H9 (cell line): ENCODE results near the gene ESPNL. TPM values are rescaled to one million over a fixed set of nuclear protein-coding genes. Genes with fewer than 3 reads are reported as not detected.

ENCODE experiments used
- DNase-seq: peaks from one replicate; pipeline ENCODE4 v3.0.0-alpha.2; 2017
- H2AFZ ChIP-seq: one replicate; pipeline ENCODE4 v1.6.1; 2013; ENCODE audit warnings: mild to moderate bottlenecking, low read length, control low read depth, moderate library complexity
- H2AK5ac ChIP-seq: 2 replicates; pipeline ENCODE4 v1.6.1; 2013; ENCODE audit warnings: low read length, control low read depth, mixed read lengths; ENCODE audit not compliant: insufficient read length
- H2BK120ac ChIP-seq: one replicate; pipeline ENCODE4 v1.6.1; 2013; ENCODE audit warnings: low read depth, mild to moderate bottlenecking, low read length, control low read depth, inconsistent platforms; ENCODE audit not compliant: poor library complexity, severe bottlenecking
- H2BK12ac ChIP-seq: 2 replicates; pipeline ENCODE4 v1.6.1; 2013; ENCODE audit warnings: low read length, control low read depth, mixed read lengths, low read depth; ENCODE audit not compliant: insufficient read length
- H2BK15ac ChIP-seq: 2 replicates; pipeline ENCODE4 v1.6.1; 2013; ENCODE audit warnings: low read depth, low read length, control low read depth
- H2BK20ac ChIP-seq: one replicate; pipeline ENCODE4 v1.6.1; 2013; ENCODE audit warnings: low read depth, mild to moderate bottlenecking, low read length, control low read depth, inconsistent platforms; ENCODE audit not compliant: poor library complexity, severe bottlenecking
- H2BK5ac ChIP-seq: 2 replicates; pipeline ENCODE4 v1.6.1; 2013; ENCODE audit warnings: low read length, control low read depth, mixed read lengths; ENCODE audit not compliant: insufficient read length
- H3K14ac ChIP-seq: 2 replicates; pipeline ENCODE4 v1.6.1; 2013; ENCODE audit warnings: low read length, control low read depth; ENCODE audit not compliant: insufficient read depth
- H3K18ac ChIP-seq: 2 replicates; pipeline ENCODE4 v1.6.1; 2013; ENCODE audit warnings: low read depth, mild to moderate bottlenecking, mixed read lengths, low read length, control low read depth; ENCODE audit not compliant: insufficient read length
- H3K23ac ChIP-seq: 2 replicates; pipeline ENCODE4 v1.6.1; 2013; ENCODE audit warnings: low read length, control low read depth, mixed read lengths, low read depth; ENCODE audit not compliant: insufficient read length
- H3K23me2 ChIP-seq: 2 replicates; pipeline ENCODE4 v1.6.1; 2013; ENCODE audit warnings: low read depth, mild to moderate bottlenecking, mixed read lengths, low read length, control low read depth; ENCODE audit not compliant: insufficient read length, poor library complexity, severe bottlenecking
- H3K27ac ChIP-seq: 2 replicates; pipeline ENCODE4 v1.5.1; 2013; ENCODE audit warnings: low read length, control low read depth, mixed read lengths, low read depth; ENCODE audit not compliant: insufficient read length
- H3K27me3 ChIP-seq: 2 replicates; pipeline ENCODE4 v1.6.1; 2013; ENCODE audit warnings: low read length, control low read depth, inconsistent platforms; ENCODE audit not compliant: insufficient read depth
- H3K4ac ChIP-seq: 2 replicates; pipeline ENCODE4 v1.6.1; 2013; ENCODE audit warnings: low read depth, mild to moderate bottlenecking, control low read depth, inconsistent platforms, low read length, moderate library complexity
- H3K4me1 ChIP-seq: 2 replicates; pipeline ENCODE4 v1.6.1; 2013; ENCODE audit warnings: low read length, control low read depth, inconsistent platforms; ENCODE audit not compliant: insufficient read depth
- H3K4me2 ChIP-seq: 2 replicates; pipeline ENCODE4 v1.6.1; 2013; ENCODE audit warnings: low read length, control low read depth, mixed read lengths; ENCODE audit not compliant: insufficient read length, insufficient read depth
- H3K56ac ChIP-seq: 2 replicates; pipeline ENCODE4 v1.6.1; 2013; ENCODE audit warnings: low read depth, mild to moderate bottlenecking, mixed read lengths, low read length, control low read depth; ENCODE audit not compliant: insufficient read length
- H3K79me1 ChIP-seq: 2 replicates; pipeline ENCODE4 v1.6.1; 2013; ENCODE audit warnings: low read depth, mild to moderate bottlenecking, moderate library complexity, low read length, control low read depth, inconsistent platforms; ENCODE audit not compliant: insufficient read depth, poor library complexity, severe bottlenecking
- H3K79me2 ChIP-seq: 2 replicates; pipeline ENCODE4 v1.6.1; 2013; ENCODE audit warnings: low read length, control low read depth, inconsistent platforms; ENCODE audit not compliant: insufficient read depth
- H3K9ac ChIP-seq: 2 replicates; pipeline ENCODE4 v1.6.1; 2013; ENCODE audit warnings: low read length, control low read depth, mixed read lengths; ENCODE audit not compliant: insufficient read length; ENCODE audit errors: extremely low read depth
- H3K9me3 ChIP-seq: one replicate; pipeline ENCODE4 v1.6.1; 2013; ENCODE audit warnings: low read depth, low read length, inconsistent platforms; ENCODE audit not compliant: control insufficient read depth
- H3T11ph ChIP-seq: one replicate; pipeline ENCODE4 v1.6.1; 2013; ENCODE audit warnings: mild to moderate bottlenecking, low read length, control low read depth, inconsistent platforms
- H4K20me1 ChIP-seq: one replicate; pipeline ENCODE4 v1.6.1; 2013; ENCODE audit not compliant: control insufficient read depth, insufficient read length, insufficient read depth
- H4K5ac ChIP-seq: 2 replicates; pipeline ENCODE4 v1.6.1; 2013; ENCODE audit warnings: low read depth, mild to moderate bottlenecking, mixed read lengths, low read length, control low read depth; ENCODE audit not compliant: insufficient read length
- H4K8ac ChIP-seq: replicated peaks from 2 replicates; pipeline ENCODE4 v1.6.1; 2013; ENCODE audit warnings: low read length, control low read depth, mixed read lengths, low read depth; ENCODE audit not compliant: insufficient read length
- H4K91ac ChIP-seq: 2 replicates; pipeline ENCODE4 v1.6.1; 2013; ENCODE audit warnings: low read depth, mild to moderate bottlenecking, moderate library complexity, mixed read lengths, low read length, control low read depth; ENCODE audit not compliant: insufficient read length
- H3K27ac Mint-ChIP-seq, 3 experiments: 2 replicates in 2 of 3; 3 replicates in 1 of 3; pipeline ENCODE4 v1.8.0; 2020 to 2021; ENCODE audit warnings: mixed read lengths in 3 of 3, mild to moderate bottlenecking in 1 of 3, moderate library complexity in 1 of 3
- H3K27me3 Mint-ChIP-seq: 2 replicates; pipeline ENCODE4 v1.8.0; 2021; ENCODE audit warnings: low read depth, mild to moderate bottlenecking, moderate library complexity, mixed read lengths
- H3K36me3 Mint-ChIP-seq, 3 experiments: 2 replicates in 2 of 3; 3 replicates in 1 of 3; pipeline ENCODE4 v1.8.0; 2020 to 2021; ENCODE audit warnings: low read depth in 3 of 3, mixed read lengths in 3 of 3; ENCODE audit not compliant: insufficient read depth in 1 of 3
- H3K4me1 Mint-ChIP-seq, 2 experiments: 2 replicates each; pipeline ENCODE4 v1.8.0; 2020; ENCODE audit warnings: mixed read lengths in 2 of 2
- H3K4me3 Mint-ChIP-seq, 2 experiments: 2 replicates in 1 of 2; 3 replicates in 1 of 2; pipeline ENCODE4 v1.8.0; 2020 to 2021; ENCODE audit warnings: mild to moderate bottlenecking in 2 of 2, mixed read lengths in 2 of 2, moderate library complexity in 1 of 2
- H3K9me3 Mint-ChIP-seq, 2 experiments: 2 replicates in 1 of 2; 3 replicates in 1 of 2; pipeline ENCODE4 v1.8.0; 2020; ENCODE audit warnings: mild to moderate bottlenecking in 2 of 2, mixed read lengths in 2 of 2, moderate library complexity in 1 of 2
- CTCF ChIP-seq: fragments of 200-600 bp; sonication (generic); conservative IDR thresholded peaks from 3 replicates; pipeline ENCODE4 v1.8.0; 2021; ENCODE audit warnings: antibody characterized with exemption, mild to moderate bottlenecking
- WGBS: extraction: QIAGEN DNeasy Blood & Tissue Kit; methylation state at CpG from one replicate; pipeline ENCODE4 v1.1.7; 2013; ENCODE audit warnings: missing lambda C conversion rate, low lambda C conversion rate, mixed read lengths; ENCODE audit not compliant: insufficient read length; ENCODE audit errors: extremely low coverage; 5-methylcytosine and 5-hydroxymethylcytosine counted together
- total RNA-seq: library from RNA; stranded (reverse); gene quantifications from 2 replicates; pipeline ENCODE4 v1.2.1, GENCODE V29; 2021

The ESPNL gene
- total RNA-seq, 1 experiment from 2014 or later, result 0.17 TPM

DNA sequence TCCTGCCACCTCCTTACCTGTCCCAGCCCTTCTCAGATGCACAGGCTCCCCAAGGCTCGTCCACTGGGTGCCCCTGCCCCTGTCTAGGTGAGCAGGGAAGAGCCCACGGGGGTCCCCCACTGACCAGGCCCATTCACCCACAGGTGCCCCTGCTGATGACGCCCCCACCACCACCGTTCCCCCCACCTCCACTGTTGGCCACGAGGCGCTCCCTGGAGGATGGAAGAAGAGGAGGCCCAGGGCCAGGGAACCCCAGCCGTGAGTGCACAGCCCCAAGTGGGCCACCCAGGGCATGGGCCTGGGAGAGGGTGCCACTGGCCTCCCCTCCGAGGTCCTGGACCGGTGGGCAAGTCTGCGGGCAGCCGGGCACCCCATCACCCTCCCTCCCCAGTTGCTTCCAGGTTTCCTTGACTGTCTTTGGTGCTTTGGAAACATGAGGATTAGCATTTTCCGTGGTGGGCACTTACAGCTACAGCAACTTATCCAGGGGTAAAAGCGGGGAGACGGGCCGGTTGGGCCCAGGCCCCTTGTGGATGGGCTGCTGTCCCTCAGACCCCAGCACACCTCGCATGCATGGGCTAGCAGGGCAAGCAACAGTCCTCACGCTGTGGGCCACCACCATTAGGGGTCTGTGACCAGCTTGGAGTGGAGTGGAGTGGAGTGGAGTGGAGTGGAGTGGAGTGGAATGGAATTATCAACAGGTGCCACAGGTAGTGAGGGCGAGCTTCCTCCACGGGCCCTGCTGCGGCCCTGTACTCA, 25.2 kb downstream of the ESPNL start:
- Histone ChIP-seq H4K8ac (no peak overlapping the region), H2BK15ac (no peak overlapping the region), H2BK12ac (no peak overlapping the region), H2BK5ac (no peak overlapping the region), H3K4me1 (no peaks in the 10 kb centered on the region), H3K18ac (no peak overlapping the region), H3K9me3 (no peaks in the 10 kb centered on the region), H2AK5ac (no peak overlapping the region), H4K91ac (no peak overlapping the region), H3K4ac (no peak overlapping the region), H3K9ac (no peak overlapping the region), H3K14ac (no peak overlapping the region), H2BK20ac (no peak overlapping the region), H3K79me1 (no peaks in the 10 kb centered on the region), H4K5ac (no peak overlapping the region), H2AFZ (no peak overlapping the region), H3K27me3 (no peaks in the 10 kb centered on the region), H3K79me2 (no peaks in the 10 kb centered on the region), H3K23ac (no peak overlapping the region), H4K20me1 (no peaks in the 10 kb centered on the region), H3K27ac (no peak overlapping the region), H2BK120ac (no peak overlapping the region), H3K4me2 (no peak overlapping the region), H3T11ph (no peak overlapping the region), H3K23me2 (no peaks in the 10 kb centered on the region), H3K56ac (no peak overlapping the region)
- Mint-ChIP-seq H3K27ac (no peak overlapping the region), H3K4me1 (no peaks in the 10 kb centered on the region), H3K36me3 (no peaks in the 10 kb centered on the region), H3K9me3 (no peaks in the 10 kb centered on the region; a peak in 1 of 5 replicates), H3K27me3 (no peaks in the 10 kb centered on the region; the same call in 1 of the 2 replicates), H3K4me3 (no peak overlapping the region)
- WGBS, result no CpG with 5 or more reads among the region's 20 CpGs
- DNase-seq, result no peak
- TF ChIP-seq CTCF, result no peak
